MM.1S (cell line): ENCODE measurements around the gene CITED2.

Experiments
- DNase-seq: peaks from one replicate; pipeline ENCODE4 v3.0.0-alpha.2; 2015
- H2AFZ ChIP-seq: fragments of 300-600 bp; sonication (generic); 2 replicates; pipeline ENCODE4 v1.6.0; 2016; ENCODE audit warnings: antibody characterized with exemption, low read length
- H3F3A ChIP-seq: fragments of 300-600 bp; sonication (generic); 2 replicates; pipeline ENCODE4 v1.6.1; 2016; ENCODE audit warnings: mild to moderate bottlenecking, antibody characterized with exemption, low read length, moderate library complexity, mixed read lengths; ENCODE audit not compliant: insufficient read depth
- H3K27ac ChIP-seq: fragments of 300-600 bp; sonication (generic); 2 replicates; pipeline ENCODE4 v1.5.1; 2016; ENCODE audit warnings: mild to moderate bottlenecking, low read length
- H3K27me3 ChIP-seq: fragments of 300-600 bp; sonication (generic); replicated peaks from 2 replicates; pipeline ENCODE4 v1.6.0; 2016; ENCODE audit warnings: low read length; ENCODE audit not compliant: insufficient read depth
- H3K36me3 ChIP-seq: fragments of 300-600 bp; sonication (generic); replicated peaks from 2 replicates; pipeline ENCODE4 v1.6.1; 2016; ENCODE audit warnings: mild to moderate bottlenecking, low read length, mixed read lengths; ENCODE audit not compliant: insufficient read depth
- H3K4me1 ChIP-seq: fragments of 300-600 bp; sonication (generic); 2 replicates; pipeline ENCODE4 v1.6.1; 2016; ENCODE audit warnings: low read length, mixed read lengths
- H3K4me2 ChIP-seq: fragments of 300-600 bp; sonication (generic); 2 replicates; pipeline ENCODE4 v1.6.0; 2016; ENCODE audit warnings: low read depth, low read length
- H3K4me3 ChIP-seq: fragments of 300-600 bp; sonication (generic); 2 replicates; pipeline ENCODE4 v1.5.1; 2016; ENCODE audit warnings: low read length, mixed read lengths
- H3K79me2 ChIP-seq: fragments of 300-600 bp; sonication (generic); 2 replicates; pipeline ENCODE4 v1.6.1; 2016; ENCODE audit warnings: mixed run types, low read length, mixed read lengths
- H3K9ac ChIP-seq: fragments of 300-600 bp; sonication (generic); 2 replicates; pipeline ENCODE4 v1.6.1; 2016; ENCODE audit warnings: low read length, mixed read lengths
- H3K9me2 ChIP-seq: fragments of 300-600 bp; sonication (generic); replicated peaks from 2 replicates; pipeline ENCODE4 v1.6.1; 2016; ENCODE audit warnings: mild to moderate bottlenecking, low read length, mixed read lengths; ENCODE audit not compliant: insufficient read depth
- H3K9me3 ChIP-seq: fragments of 300-600 bp; sonication (generic); replicated peaks from 2 replicates; pipeline ENCODE4 v1.6.1; 2016; ENCODE audit warnings: mild to moderate bottlenecking, low read length, mixed read lengths; ENCODE audit not compliant: insufficient read depth
- H4K20me1 ChIP-seq: fragments of 300-600 bp; sonication (generic); 2 replicates; pipeline ENCODE4 v1.6.1; 2016; ENCODE audit warnings: mild to moderate bottlenecking, low read length, moderate library complexity, mixed read lengths; ENCODE audit not compliant: insufficient read depth
- CTCF ChIP-seq: fragments of 300-600 bp; sonication (generic); IDR thresholded peaks from 2 replicates; pipeline ENCODE4 v1.5.1; 2016; ENCODE audit warnings: antibody characterized with exemption, low read length, mixed read lengths
- EZH2 ChIP-seq: fragments of 300-600 bp; sonication (generic); optimal IDR thresholded peaks from 2 replicates; pipeline ENCODE3; 2017; ENCODE audit warnings: low read depth, mild to moderate bottlenecking, antibody characterized with exemption, low read length, mixed read lengths
- EZH2phosphoT487 ChIP-seq: fragments of 300-600 bp; sonication (generic); IDR thresholded peaks from 2 replicates; pipeline ENCODE4 v1.6.1; 2018; ENCODE audit warnings: antibody characterized with exemption, low read length

CITED2 gene

DNA sequence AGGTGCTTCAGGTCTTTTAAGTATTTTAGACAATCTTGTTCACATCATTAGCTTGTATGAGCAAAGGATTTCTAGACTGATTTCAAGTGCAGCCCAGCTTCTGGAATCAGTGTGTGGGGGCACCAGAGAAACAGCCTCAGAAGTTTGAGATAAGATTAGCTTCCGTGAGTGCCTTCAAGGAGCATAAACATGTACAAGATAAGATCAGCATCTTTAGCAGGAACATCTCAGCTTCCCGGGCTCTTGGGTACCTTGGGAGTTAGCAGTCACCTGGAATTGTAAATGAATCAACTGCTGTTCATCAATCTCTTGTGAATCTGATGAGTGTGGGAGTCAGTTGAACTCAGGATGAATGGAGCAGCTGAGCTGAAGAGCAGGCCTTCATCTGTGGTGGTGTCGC, 12.0 kb upstream of the CITED2 start:
- no peak overlapping the region for H3K27ac ChIP-seq
- H2AFZ ChIP-seq, result no peak overlapping the region
- no peaks in the 10 kb centered on the region for H3F3A ChIP-seq
- H3K9ac ChIP-seq, result no peak overlapping the region
- no peak overlapping the region for H3K4me2 ChIP-seq
- H3K9me3 ChIP-seq, result no peaks in the 10 kb centered on the region
- no peaks in the 10 kb centered on the region for H3K4me1 ChIP-seq
- H3K36me3 ChIP-seq, result no peaks in the 10 kb centered on the region
- H3K9me2 ChIP-seq, result no peaks in the 10 kb centered on the region
- TF ChIP-seq CTCF, result no peak
- H3K27me3 ChIP-seq, result no peaks in the 10 kb centered on the region
- H3K79me2 ChIP-seq, result no peaks in the 10 kb centered on the region
- no peaks in the 10 kb centered on the region for H4K20me1 ChIP-seq
- H3K4me3 ChIP-seq, result no peak overlapping the region
- no peak for DNase-seq

- TF ChIP-seq EZH2phosphoT487 (no peak), EZH2 (no peak), CTCF (no peak)
- Histone ChIP-seq H3K4me3 (no peak overlapping the region), H3K36me3 (no peaks in the 10 kb centered on the region), H3K9ac (no peak overlapping the region), H3K4me1 (peaks cover 5% of the 10 kb centered on the region), H3K9me3 (no peaks in the 10 kb centered on the region), H3K27ac (no peak overlapping the region), H2AFZ (no peak overlapping the region), H4K20me1 (no peaks in the 10 kb centered on the region), H3F3A (peaks cover 2% of the 10 kb centered on the region; the same call in 1 of the 2 replicates), H3K9me2 (no peaks in the 10 kb centered on the region), H3K4me2 (no peak overlapping the region), H3K79me2 (no peaks in the 10 kb centered on the region), H3K27me3 (no peaks in the 10 kb centered on the region)
- no peak for DNase-seq
These were observed 6.9 kb upstream of the CITED2 start for GRCh38 chr6:139381216-139381865.

- H3K27me3 ChIP-seq, result no peaks in the 10 kb centered on the region
- no peak for DNase-seq
- H3F3A ChIP-seq, result peaks cover 10% of the 10 kb centered on the region
- no peak overlapping the region for H2AFZ ChIP-seq
- no peak overlapping the region for H3K27ac ChIP-seq
- H3K9ac ChIP-seq, result no peak overlapping the region
- H4K20me1 ChIP-seq, result no peaks in the 10 kb centered on the region
- H3K36me3 ChIP-seq, result no peaks in the 10 kb centered on the region
- no peak for TF ChIP-seq EZH2
- no peak for TF ChIP-seq CTCF
- TF ChIP-seq EZH2phosphoT487, result no peak
- no peaks in the 10 kb centered on the region for H3K9me3 ChIP-seq
- H3K79me2 ChIP-seq, result no peaks in the 10 kb centered on the region
- peaks cover 9% of the 10 kb centered on the region for H3K4me1 ChIP-seq
- no peak overlapping the region for H3K4me3 ChIP-seq
- H3K9me2 ChIP-seq, result no peaks in the 10 kb centered on the region
- no peak overlapping the region for H3K4me2 ChIP-seq
These were observed 6.2 kb upstream of the CITED2 start for GRCh38 chr6:139380611-139381010.
